CD8-positive, alpha-beta memory T cell (primary cell): ENCODE data around the gene CNTNAP5. TPM values are rescaled to one million over a fixed set of nuclear protein-coding genes. Genes with fewer than 3 reads are reported as not detected.

Experiments used
- CTCF ChIA-PET: fragments of 350-600 bp; sonication (Branson Sonifier 250); formaldehyde crosslinking; loops from one replicate; lab custom pipeline; 2021; ENCODE audit warnings: antibody characterized with exemption; lab: Charles Lee
- POLR2A ChIA-PET: fragments of 350-600 bp; sonication (Branson Sonifier 250); formaldehyde crosslinking; loops from one replicate; lab custom pipeline; 2021; ENCODE audit warnings: antibody characterized with exemption; lab: Charles Lee
- DNase-seq, 5 donors: peaks; one replicate each; pipeline versions ENCODE4 v3.0.0 to v3.0.0-alpha.2; 2020 to 2022; ENCODE audit warnings: mixed read lengths in 1 of 5
- H3K27ac ChIP-seq: one replicate; pipeline ENCODE4 v1.7.0; 2013; ENCODE audit warnings: low read depth, mild to moderate bottlenecking, low read length, moderate library complexity
- H3K27me3 ChIP-seq: 2 replicates; pipeline ENCODE4 v1.7.0; 2013; ENCODE audit warnings: low read length, mild to moderate bottlenecking; ENCODE audit not compliant: insufficient read depth, poor library complexity, severe bottlenecking
- H3K36me3 ChIP-seq: 2 replicates; pipeline ENCODE4 v1.7.0; 2013; ENCODE audit warnings: mild to moderate bottlenecking, low read length, moderate library complexity; ENCODE audit not compliant: insufficient read depth
- H3K4me1 ChIP-seq: 2 replicates; pipeline ENCODE4 v1.7.0; 2013; ENCODE audit warnings: mild to moderate bottlenecking, low read length, moderate library complexity; ENCODE audit not compliant: insufficient read depth
- H3K4me3 ChIP-seq: 2 replicates; pipeline ENCODE4 v1.7.0; 2013; ENCODE audit warnings: mild to moderate bottlenecking, low read length
- H3K9me3 ChIP-seq: 2 replicates; pipeline ENCODE4 v1.7.0; 2013; ENCODE audit warnings: mild to moderate bottlenecking, low read length
- H3K27ac Mint-ChIP-seq, 8 donors: one replicate each; pipeline ENCODE4 v1.8.0; 2020 to 2021; ENCODE audit warnings: mixed read lengths in 8 of 8, mild to moderate bottlenecking in 6 of 8, inconsistent platforms in 3 of 8, moderate library complexity in 3 of 8
- H3K27me3 Mint-ChIP-seq, 2 donors: one replicate each; pipeline ENCODE4 v1.8.0; 2020 to 2021; ENCODE audit warnings: mixed read lengths in 2 of 2, mild to moderate bottlenecking in 1 of 2, moderate library complexity in 1 of 2
- H3K36me3 Mint-ChIP-seq, 3 donors: one replicate each; pipeline ENCODE4 v1.8.0; 2020 to 2021; ENCODE audit warnings: mixed read lengths in 3 of 3, inconsistent platforms in 1 of 3, mild to moderate bottlenecking in 1 of 3
- H3K4me1 Mint-ChIP-seq, 3 donors: one replicate each; pipeline ENCODE4 v1.8.0; 2020 to 2021; ENCODE audit warnings: mixed read lengths in 3 of 3, inconsistent platforms in 1 of 3, mild to moderate bottlenecking in 1 of 3
- H3K4me3 Mint-ChIP-seq, 7 donors: one replicate each; pipeline ENCODE4 v1.8.0; 2020 to 2021; ENCODE audit warnings: mixed read lengths in 7 of 7, mild to moderate bottlenecking in 6 of 7, moderate library complexity in 4 of 7, inconsistent platforms in 2 of 7
- H3K9me3 Mint-ChIP-seq, 5 donors: one replicate each; pipeline ENCODE4 v1.8.0; 2020 to 2022; ENCODE audit warnings: mixed read lengths in 5 of 5, mild to moderate bottlenecking in 3 of 5, moderate library complexity in 2 of 5, inconsistent platforms in 1 of 5
- polyA plus RNA-seq: library from polyadenylated mRNA; unstranded; fragments of 300-500 nt; fragmentation: Illumina TruSeq; gene quantifications from one replicate; pipeline ENCODE4 v1.2.3, GENCODE V29; 2021
- total RNA-seq, 2 experiments: library from RNA; stranded (reverse); gene quantifications; one replicate each; pipeline ENCODE4 v1.2.3, GENCODE V29; 2021

Gene CNTNAP5
- total and polyA plus RNA-seq, 3 experiments from 2014 or later: not detected

GRCh38 chr2:124286089-124286783 is 261.1 kb downstream of the CNTNAP5 start:
- ChIA-PET POLR2A (no interaction called here), CTCF (no interaction called here)
- H3K9me3 ChIP-seq: no peaks in the 10 kb centered on the region
- no peak overlapping the region for H3K4me3 Mint-ChIP-seq
- peaks cover 2 to 12% (median 7%) of the 10 kb centered on the region in 5 donors for H3K9me3 Mint-ChIP-seq
- H3K4me1 Mint-ChIP-seq: no peaks in the 10 kb centered on the region
- H3K27me3 ChIP-seq: no peaks in the 10 kb centered on the region
- H3K4me1 ChIP-seq: no peaks in the 10 kb centered on the region
- H3K27ac Mint-ChIP-seq: no peak overlapping the region
- no peaks in the 10 kb centered on the region for H3K36me3 ChIP-seq
- H3K4me3 ChIP-seq: no peak overlapping the region
- H3K27ac ChIP-seq: no peak overlapping the region
- H3K27me3 Mint-ChIP-seq: no peaks in the 10 kb centered on the region
- peaks cover 0 to 2% (median 0%) of the 10 kb centered on the region in 3 donors for H3K36me3 Mint-ChIP-seq
- DNase-seq: no peak

DNA sequence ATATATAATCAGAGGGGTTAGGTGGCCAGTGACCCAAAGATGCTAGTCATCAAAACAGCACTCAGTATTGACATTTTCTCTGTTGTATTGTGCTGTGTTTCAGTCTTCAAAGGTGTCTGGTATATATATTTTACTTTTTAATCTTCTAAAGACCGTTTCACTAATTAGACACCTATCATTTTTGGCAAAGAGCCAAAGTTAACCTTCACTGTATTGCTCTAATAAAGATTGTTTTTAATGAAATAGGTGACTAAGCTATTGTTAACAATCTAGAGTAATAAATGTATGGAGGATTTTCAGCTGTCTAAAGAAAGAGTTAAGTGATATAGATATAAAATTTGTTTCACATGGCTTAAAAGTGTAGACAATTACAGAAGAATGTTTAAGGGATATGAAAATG is 264.0 kb downstream of the CNTNAP5 start:
- peaks cover 0 to 19% (median 9%) of the 10 kb centered on the region in 5 donors for H3K9me3 Mint-ChIP-seq
- H3K36me3 Mint-ChIP-seq: no peaks in the 10 kb centered on the region
- Histone ChIP-seq H3K9me3 (no peaks in the 10 kb centered on the region), H3K27me3 (no peaks in the 10 kb centered on the region), H3K4me3 (no peak overlapping the region), H3K4me1 (no peaks in the 10 kb centered on the region), H3K36me3 (no peaks in the 10 kb centered on the region), H3K27ac (no peak overlapping the region)
- ChIA-PET POLR2A (no interaction called here), CTCF (no interaction called here)
- H3K27me3 Mint-ChIP-seq: no peaks in the 10 kb centered on the region
- no peak overlapping the region for H3K27ac Mint-ChIP-seq
- no peaks in the 10 kb centered on the region for H3K4me1 Mint-ChIP-seq
- DNase-seq: no peak
- H3K4me3 Mint-ChIP-seq: no peak overlapping the region

DNA sequence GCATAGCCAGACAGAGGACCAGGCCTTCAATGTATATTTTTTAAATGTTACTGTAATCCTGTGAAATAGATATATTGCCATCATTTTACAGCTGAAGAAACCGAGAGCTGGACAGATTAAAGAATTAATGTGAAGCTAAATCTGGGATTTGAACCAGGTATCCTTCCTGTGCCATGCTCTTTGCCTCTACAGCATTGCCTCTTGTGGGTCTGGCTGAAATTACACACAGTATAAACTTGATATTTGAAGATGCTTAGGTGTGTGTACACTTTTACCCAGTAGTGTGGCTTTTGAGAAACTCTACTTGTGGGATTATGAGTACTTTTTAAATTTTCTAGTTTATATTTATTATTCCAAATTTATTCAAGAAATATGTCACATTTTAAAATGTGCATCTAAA is 264.5 kb downstream of the CNTNAP5 start:
- CTCF ChIA-PET: no interaction called here
- H3K9me3 ChIP-seq: no peaks in the 10 kb centered on the region
- no peak overlapping the region for H3K27ac ChIP-seq
- Mint-ChIP-seq H3K9me3 (peaks cover 0 to 19% (median 9%) of the 10 kb centered on the region in 5 donors), H3K27ac (no peak overlapping the region), H3K4me1 (no peaks in the 10 kb centered on the region), H3K27me3 (no peaks in the 10 kb centered on the region), H3K4me3 (no peak overlapping the region), H3K36me3 (no peaks in the 10 kb centered on the region)
- H3K4me1 ChIP-seq: no peaks in the 10 kb centered on the region
- no peak overlapping the region for H3K4me3 ChIP-seq
- H3K27me3 ChIP-seq: no peaks in the 10 kb centered on the region
- POLR2A ChIA-PET: no interaction called here
- H3K36me3 ChIP-seq: no peaks in the 10 kb centered on the region
- no peak for DNase-seq

DNA sequence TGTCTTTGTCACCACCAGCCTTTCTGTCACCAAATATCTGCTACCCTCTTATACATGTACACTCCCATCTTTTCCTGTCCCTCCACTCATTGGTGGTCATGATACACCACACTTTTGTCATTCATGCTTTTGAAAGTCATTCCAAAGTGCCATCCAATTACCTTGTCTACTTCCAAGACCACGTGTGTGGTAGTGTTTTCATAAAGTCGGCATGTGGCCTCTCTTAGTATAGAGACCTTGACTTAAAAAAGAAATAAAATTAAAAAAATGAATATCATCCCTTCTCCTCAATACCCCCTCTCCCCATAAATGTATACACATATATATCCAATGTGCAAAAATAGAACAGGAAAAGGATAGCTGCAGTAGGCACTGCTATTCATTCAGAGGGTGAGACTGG is 271.4 kb downstream of the CNTNAP5 start:
- no peaks in the 10 kb centered on the region for H3K27me3 ChIP-seq
- H3K4me3 ChIP-seq: no peak overlapping the region
- H3K27me3 Mint-ChIP-seq: no peaks in the 10 kb centered on the region
- no peaks in the 10 kb centered on the region for H3K36me3 Mint-ChIP-seq
- CTCF ChIA-PET: no interaction called here
- no peaks in the 10 kb centered on the region for H3K36me3 ChIP-seq
- POLR2A ChIA-PET: no interaction called here
- no peak overlapping the region for H3K27ac Mint-ChIP-seq
- no peaks in the 10 kb centered on the region for H3K4me1 Mint-ChIP-seq
- H3K4me3 Mint-ChIP-seq: no peak overlapping the region
- H3K9me3 ChIP-seq: no peaks in the 10 kb centered on the region
- no peak overlapping the region for H3K27ac ChIP-seq
- DNase-seq: no peak
- peaks cover 11 to 21% (median 14%) of the 10 kb centered on the region in 5 donors for H3K9me3 Mint-ChIP-seq
- H3K4me1 ChIP-seq: no peaks in the 10 kb centered on the region

DNA sequence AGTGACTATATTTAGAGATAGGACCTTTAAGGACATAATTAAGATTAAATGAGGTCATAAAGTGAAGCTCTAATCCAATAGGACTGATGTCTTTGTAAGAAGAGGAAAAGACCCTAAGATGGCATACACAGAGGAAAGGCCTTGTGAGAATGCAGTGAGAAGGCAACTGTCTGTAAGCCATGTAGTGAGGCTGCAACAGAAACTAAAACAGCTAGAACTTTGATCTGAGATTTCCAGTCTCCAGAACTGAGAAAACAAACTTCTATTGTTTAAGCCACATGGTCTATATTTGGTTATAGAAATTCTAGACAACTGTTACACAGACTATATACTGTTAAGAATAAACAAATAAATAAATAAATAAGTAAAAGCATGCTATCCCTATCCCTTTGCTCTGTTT is 276.8 kb downstream of the CNTNAP5 start:
- no peaks in the 10 kb centered on the region for H3K27me3 ChIP-seq
- no peak overlapping the region for H3K27ac Mint-ChIP-seq
- peaks cover 6 to 22% (median 13%) of the 10 kb centered on the region in 5 donors for H3K9me3 Mint-ChIP-seq
- CTCF ChIA-PET: no interaction called here
- H3K4me1 Mint-ChIP-seq: no peaks in the 10 kb centered on the region
- no peaks in the 10 kb centered on the region for H3K4me1 ChIP-seq
- no peak overlapping the region for H3K4me3 Mint-ChIP-seq
- H3K4me3 ChIP-seq: no peak overlapping the region
- H3K9me3 ChIP-seq: no peaks in the 10 kb centered on the region
- POLR2A ChIA-PET: no interaction called here
- no peaks in the 10 kb centered on the region for H3K27me3 Mint-ChIP-seq
- no peaks in the 10 kb centered on the region for H3K36me3 ChIP-seq
- no peak for DNase-seq
- no peak overlapping the region for H3K27ac ChIP-seq
- H3K36me3 Mint-ChIP-seq: no peaks in the 10 kb centered on the region

DNA sequence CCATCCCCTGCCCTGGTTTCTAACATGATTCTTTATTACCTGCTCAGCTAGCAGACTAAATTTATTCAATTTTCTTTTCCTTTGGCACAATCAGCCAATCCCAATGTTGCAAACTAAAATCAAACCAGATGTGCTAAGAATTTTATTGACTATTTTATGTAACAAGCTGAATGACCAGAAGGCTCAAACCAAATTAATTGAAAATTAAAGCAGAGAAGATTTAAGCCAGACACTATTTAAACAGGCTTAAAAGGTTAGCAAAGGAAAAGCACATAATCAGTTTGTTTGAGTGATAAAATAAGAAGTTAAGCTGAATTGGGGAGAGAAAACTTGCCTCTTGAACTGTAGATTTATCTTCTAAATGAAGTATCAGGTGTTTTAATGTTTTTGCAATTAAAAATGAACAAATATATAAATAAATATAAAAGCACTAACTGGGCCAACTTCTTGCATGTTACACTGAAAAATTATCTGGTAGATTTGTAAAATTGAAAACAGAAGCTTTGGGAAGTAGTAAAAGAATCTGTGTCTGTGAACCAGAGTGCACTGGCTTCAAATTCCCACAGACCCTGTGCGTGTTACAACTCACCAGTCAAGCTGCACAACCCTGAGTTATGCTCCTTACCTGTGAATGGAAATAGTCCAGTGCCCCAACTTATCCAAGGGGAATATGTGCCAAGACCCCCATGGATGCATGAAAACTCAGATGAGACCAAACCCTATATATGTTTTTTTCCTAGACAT is 283.4 kb downstream of the CNTNAP5 start:
- Histone ChIP-seq H3K36me3 (no peaks in the 10 kb centered on the region), H3K9me3 (no peaks in the 10 kb centered on the region), H3K4me3 (no peak overlapping the region), H3K27me3 (no peaks in the 10 kb centered on the region), H3K4me1 (no peaks in the 10 kb centered on the region), H3K27ac (no peak overlapping the region)
- Mint-ChIP-seq H3K4me1 (no peaks in the 10 kb centered on the region), H3K27me3 (no peaks in the 10 kb centered on the region), H3K9me3 (peaks cover 3 to 10% (median 8%) of the 10 kb centered on the region in 5 donors), H3K4me3 (no peak overlapping the region), H3K27ac (no peak overlapping the region), H3K36me3 (no peaks in the 10 kb centered on the region)
- no peak for DNase-seq
- ChIA-PET CTCF (no interaction called here), POLR2A (no interaction called here)

GRCh38 chr2:124309563-124310138 is 284.6 kb downstream of the CNTNAP5 start:
- ChIA-PET POLR2A (no interaction called here), CTCF (no interaction called here)
- no peak for DNase-seq
- no peak overlapping the region for H3K27ac ChIP-seq
- no peaks in the 10 kb centered on the region for H3K9me3 ChIP-seq
- H3K4me1 ChIP-seq: no peaks in the 10 kb centered on the region
- no peaks in the 10 kb centered on the region for H3K36me3 Mint-ChIP-seq
- no peaks in the 10 kb centered on the region for H3K27me3 Mint-ChIP-seq
- no peak overlapping the region for H3K27ac Mint-ChIP-seq
- no peaks in the 10 kb centered on the region for H3K36me3 ChIP-seq
- no peaks in the 10 kb centered on the region for H3K4me1 Mint-ChIP-seq
- no peak overlapping the region for H3K4me3 ChIP-seq
- H3K4me3 Mint-ChIP-seq: no peak overlapping the region
- no peaks in the 10 kb centered on the region for H3K27me3 ChIP-seq
- H3K9me3 Mint-ChIP-seq: peaks cover 3 to 8% (median 7%) of the 10 kb centered on the region in 5 donors

DNA sequence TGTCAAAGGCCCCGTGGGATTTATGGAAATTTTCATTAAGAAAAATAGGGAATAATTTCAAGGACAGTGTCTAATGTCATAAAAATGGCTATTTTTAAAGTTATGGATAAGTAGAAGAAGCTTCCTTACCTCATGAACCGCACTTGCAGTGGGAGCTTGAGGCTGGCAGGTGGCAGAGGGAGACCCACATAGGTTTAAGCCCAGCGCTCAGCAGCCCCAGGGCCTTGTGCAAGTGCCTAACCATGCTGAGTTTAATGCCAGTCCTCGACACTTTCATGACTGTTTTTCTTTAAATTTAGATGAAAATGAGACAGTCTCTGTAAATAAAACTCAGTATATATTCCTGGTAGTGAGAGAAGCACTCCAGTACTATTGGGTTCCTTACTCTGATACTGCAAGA is 285.6 kb downstream of the CNTNAP5 start:
- Mint-ChIP-seq H3K36me3 (no peaks in the 10 kb centered on the region), H3K27me3 (no peaks in the 10 kb centered on the region), H3K4me3 (no peak overlapping the region), H3K4me1 (no peaks in the 10 kb centered on the region), H3K27ac (no peak overlapping the region), H3K9me3 (peaks cover 3 to 8% (median 7%) of the 10 kb centered on the region in 5 donors)
- Histone ChIP-seq H3K4me1 (no peaks in the 10 kb centered on the region), H3K36me3 (no peaks in the 10 kb centered on the region), H3K9me3 (no peaks in the 10 kb centered on the region), H3K27me3 (no peaks in the 10 kb centered on the region), H3K4me3 (no peak overlapping the region), H3K27ac (no peak overlapping the region)
- ChIA-PET CTCF (no interaction called here), POLR2A (no interaction called here)
- no peak for DNase-seq
